Measurements from ENCODE around the gene SORBS1.
"Not testable (repeated sequence)": the region's sequence is repeated elsewhere in the genome, so short reads cannot be mapped to it uniquely, and the experiment has no call there.

The SORBS1 gene

GRCh38 chr10:95353123-95353522 is 208.0 kb downstream of the SORBS1 start:
- H3K4me3 ChIP-seq, result no peak overlapping the region
- H3K27ac ChIP-seq, result no peak overlapping the region
- peaks cover 100% of the 10 kb centered on the region for H3K36me3 ChIP-seq
- H3K9me3 ChIP-seq, result no peaks in the 10 kb centered on the region
- no peak overlapping the region for H3K4me2 ChIP-seq
- no peaks in the 10 kb centered on the region for H3K4me1 ChIP-seq
- H3K9ac ChIP-seq, result no peak overlapping the region
- H4K20me1 ChIP-seq, result peaks cover 76% of the 10 kb centered on the region
- H3K27me3 ChIP-seq, result no peaks in the 10 kb centered on the region
- TF ChIP-seq Cebpa-rat (IDR thresholded peaks at IDR 0.05), result no peak

- Histone ChIP-seq H3K27me3 (no peaks in the 10 kb centered on the region), H4K20me1 (peaks cover 74% of the 10 kb centered on the region), H3K4me2 (no peak overlapping the region), H3K4me1 (no peaks in the 10 kb centered on the region), H3K9me3 (no peaks in the 10 kb centered on the region), H3K9ac (no peak overlapping the region), H3K27ac (no peak overlapping the region), H3K36me3 (peaks cover 100% of the 10 kb centered on the region), H3K4me3 (no peak overlapping the region)
- no peak for TF ChIP-seq Cebpa-rat (IDR thresholded peaks at IDR 0.05)
These were observed 208.5 kb downstream of the SORBS1 start for GRCh38 chr10:95352684-95353083.

DNA sequence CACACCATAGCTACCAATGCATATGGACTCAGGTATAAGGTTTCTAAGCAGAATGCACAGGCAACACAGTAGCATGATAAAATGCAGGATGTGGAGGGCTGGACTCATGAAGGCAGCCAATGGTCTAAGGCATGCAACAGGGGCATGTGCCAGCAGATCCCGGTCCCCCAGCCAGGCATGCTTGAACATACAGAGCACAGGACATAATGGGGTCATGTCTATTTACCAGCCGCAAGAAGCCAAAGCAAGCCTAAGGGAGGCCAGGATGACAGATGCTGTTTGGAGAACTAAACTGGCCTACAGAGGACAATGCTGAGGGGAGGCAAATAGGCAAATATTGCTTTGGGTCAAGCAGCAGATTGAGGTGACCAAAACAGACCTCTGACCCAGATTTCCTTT is 210.3 kb downstream of the SORBS1 start:
- Histone ChIP-seq H3K27ac (no peak overlapping the region), H4K20me1 (peaks cover 69% of the 10 kb centered on the region)
- TF ChIP-seq Cebpa-rat (IDR thresholded peaks at IDR 0.05), result no peak

GRCh38 chr10:95350219-95350829 is 210.8 kb downstream of the SORBS1 start:
- Histone ChIP-seq H3K27me3 (no peaks in the 10 kb centered on the region), H3K4me2 (no peak overlapping the region), H3K27ac (no peak overlapping the region), H3K9ac (no peak overlapping the region), H3K4me1 (peaks cover 6% of the 10 kb centered on the region), H4K20me1 (peaks cover 69% of the 10 kb centered on the region), H3K9me3 (no peaks in the 10 kb centered on the region), H3K4me3 (no peak overlapping the region), H3K36me3 (peaks cover 100% of the 10 kb centered on the region)
- no peak for TF ChIP-seq Cebpa-rat (IDR thresholded peaks at IDR 0.05)

More for the DNA sequence above, 210.3 kb downstream of the SORBS1 start:
- Histone ChIP-seq H3K4me3 (no peak overlapping the region), H3K9me3 (no peaks in the 10 kb centered on the region), H3K9ac (no peak overlapping the region), H3K36me3 (peaks cover 100% of the 10 kb centered on the region), H3K4me2 (no peak overlapping the region), H3K4me1 (peaks cover 3% of the 10 kb centered on the region), H3K27me3 (no peaks in the 10 kb centered on the region)

DNA sequence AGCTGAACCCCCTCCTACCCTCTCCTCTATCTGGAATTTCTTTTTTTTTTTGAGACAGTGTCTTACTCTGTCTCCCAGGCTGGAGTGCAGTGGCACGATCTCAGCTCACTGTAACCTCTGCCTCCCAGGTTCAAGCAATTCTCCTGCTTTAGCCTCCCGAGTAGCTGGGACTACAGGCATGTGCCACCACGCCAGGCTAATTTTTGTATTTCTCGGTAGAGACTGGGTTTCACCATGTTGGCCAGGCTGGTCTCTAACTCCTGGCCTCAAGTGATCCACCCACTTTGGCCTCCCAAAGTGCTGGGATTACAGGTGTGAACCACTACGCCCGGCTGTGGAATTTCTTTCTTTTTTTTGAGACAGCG is 213.8 kb downstream of the SORBS1 start:
- not testable (repeated sequence) for H3K4me2 ChIP-seq, H3K9me3 ChIP-seq, H3K9ac ChIP-seq, H3K4me1 ChIP-seq, H3K27me3 ChIP-seq, H3K4me3 ChIP-seq, H3K27ac ChIP-seq
- H4K20me1 ChIP-seq, result peaks cover 56% of the 10 kb centered on the region
- peaks cover 98% of the 10 kb centered on the region for H3K36me3 ChIP-seq

DNA sequence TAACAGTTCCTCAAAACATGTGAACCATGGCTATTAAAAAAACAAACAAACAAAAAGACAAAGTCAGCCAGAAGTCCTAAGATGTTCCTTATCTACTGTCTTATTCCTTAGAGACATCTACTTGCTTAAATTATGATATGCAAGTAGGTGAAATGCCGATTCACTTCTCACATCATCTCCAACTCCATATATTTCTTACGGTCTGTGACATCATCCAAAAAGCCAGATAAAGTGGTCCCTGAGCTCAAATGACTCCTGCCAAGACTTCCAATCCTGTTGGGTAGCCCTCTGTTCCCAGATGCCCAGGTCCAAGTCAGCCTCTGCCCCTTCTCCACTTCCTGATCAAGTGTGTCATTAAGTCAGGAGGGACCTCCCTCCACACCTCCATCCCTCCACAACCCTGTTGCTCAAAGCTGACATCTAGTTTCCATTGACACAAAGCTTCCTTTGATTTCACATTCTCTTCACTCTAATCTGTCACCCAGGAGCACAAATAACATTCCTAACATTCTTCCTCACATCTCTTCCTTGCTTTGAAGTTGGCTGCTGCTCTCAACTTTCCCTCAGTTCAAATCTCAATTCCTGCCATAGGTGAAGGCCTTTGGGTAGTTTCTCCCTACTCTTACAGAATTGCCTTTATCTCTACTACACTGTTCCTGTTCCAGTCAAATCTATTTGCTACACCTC is 214.3 kb downstream of the SORBS1 start:
- Histone ChIP-seq H3K9me3 (no peaks in the 10 kb centered on the region), H3K27me3 (no peaks in the 10 kb centered on the region), H3K9ac (no peak overlapping the region), H3K4me2 (no peak overlapping the region), H4K20me1 (peaks cover 50% of the 10 kb centered on the region), H3K36me3 (peaks cover 98% of the 10 kb centered on the region), H3K4me3 (no peak overlapping the region), H3K27ac (no peak overlapping the region), H3K4me1 (peaks cover 6% of the 10 kb centered on the region)
- TF ChIP-seq Cebpa-rat (IDR thresholded peaks at IDR 0.05), result no peak

DNA sequence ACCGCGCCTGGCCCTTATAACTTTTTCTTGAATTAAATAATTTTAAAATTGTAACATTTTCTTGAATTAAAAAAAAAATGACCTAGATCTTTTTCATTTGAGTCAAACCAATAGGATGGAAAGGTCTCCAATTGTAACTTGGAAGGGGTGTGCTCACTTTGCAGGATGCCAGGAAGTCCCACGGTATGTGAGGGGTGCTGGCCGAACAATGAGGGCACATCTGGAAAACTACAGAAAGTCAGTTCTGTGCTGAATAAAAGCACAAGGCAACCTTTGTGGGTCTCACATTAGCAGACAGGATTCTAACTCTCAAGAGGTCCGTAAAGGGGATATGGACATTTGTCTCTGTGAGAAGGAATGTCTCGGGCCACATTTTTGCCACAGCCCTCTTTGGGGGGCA is 217.6 kb downstream of the SORBS1 start:
- peaks cover 6% of the 10 kb centered on the region for H3K4me1 ChIP-seq
- H3K27ac ChIP-seq, result no peak overlapping the region
- H3K4me3 ChIP-seq, result no peak overlapping the region
- H3K9ac ChIP-seq, result no peak overlapping the region
- TF ChIP-seq Cebpa-rat (IDR thresholded peaks at IDR 0.05), result no peak
- no peaks in the 10 kb centered on the region for H3K9me3 ChIP-seq
- no peaks in the 10 kb centered on the region for H3K27me3 ChIP-seq
- H3K36me3 ChIP-seq, result peaks cover 98% of the 10 kb centered on the region
- H4K20me1 ChIP-seq, result peaks cover 34% of the 10 kb centered on the region
- H3K4me2 ChIP-seq, result no peak overlapping the region

GRCh38 chr10:95341716-95342130 is 219.4 kb downstream of the SORBS1 start:
- no peaks in the 10 kb centered on the region for H3K27me3 ChIP-seq
- H3K4me1 ChIP-seq, result peaks cover 6% of the 10 kb centered on the region
- H3K36me3 ChIP-seq, result peaks cover 98% of the 10 kb centered on the region
- H3K9me3 ChIP-seq, result no peaks in the 10 kb centered on the region
- H4K20me1 ChIP-seq, result peaks cover 38% of the 10 kb centered on the region
- H3K9ac ChIP-seq, result no peak overlapping the region
- no peak overlapping the region for H3K27ac ChIP-seq
- H3K4me2 ChIP-seq, result no peak overlapping the region
- no peak overlapping the region for H3K4me3 ChIP-seq
- no peak for TF ChIP-seq Cebpa-rat (IDR thresholded peaks at IDR 0.05)

DNA sequence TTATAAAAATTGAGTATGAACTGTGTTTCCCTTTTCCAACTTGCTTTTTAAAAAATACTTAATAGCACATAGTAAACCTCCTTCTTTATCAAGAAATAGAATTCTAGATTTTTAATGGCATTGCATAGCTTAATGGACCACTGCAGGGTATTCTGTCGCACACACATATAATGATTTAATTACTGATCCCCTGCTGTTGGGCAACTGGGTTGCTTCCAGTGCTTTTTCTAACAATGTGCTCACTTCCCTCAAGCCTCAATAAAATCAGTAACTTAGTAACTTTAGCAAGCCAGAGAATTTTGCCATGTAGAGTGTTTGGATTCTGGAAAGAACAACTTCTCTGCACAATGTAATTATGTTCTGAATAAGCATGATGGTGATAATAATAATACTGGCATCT is 221.3 kb downstream of the SORBS1 start:
- H3K9ac ChIP-seq, result no peak overlapping the region
- no peaks in the 10 kb centered on the region for H3K27me3 ChIP-seq
- peaks cover 44% of the 10 kb centered on the region for H4K20me1 ChIP-seq
- H3K9me3 ChIP-seq, result no peaks in the 10 kb centered on the region
- peaks cover 99% of the 10 kb centered on the region for H3K36me3 ChIP-seq
- no peak overlapping the region for H3K4me3 ChIP-seq
- H3K27ac ChIP-seq, result no peak overlapping the region
- TF ChIP-seq Cebpa-rat (IDR thresholded peaks at IDR 0.05), result no peak
- H3K4me1 ChIP-seq, result no peaks in the 10 kb centered on the region
- no peak overlapping the region for H3K4me2 ChIP-seq

GRCh38 chr10:95337423-95338160 is 223.6 kb downstream of the SORBS1 start:
- no peak overlapping the region for H3K4me3 ChIP-seq
- H3K27me3 ChIP-seq, result no peaks in the 10 kb centered on the region
- no peak overlapping the region for H3K27ac ChIP-seq
- H4K20me1 ChIP-seq, result peaks cover 52% of the 10 kb centered on the region
- H3K4me1 ChIP-seq, result no peaks in the 10 kb centered on the region
- no peak for TF ChIP-seq Cebpa-rat (IDR thresholded peaks at IDR 0.05)
- H3K9me3 ChIP-seq, result no peaks in the 10 kb centered on the region
- peaks cover 100% of the 10 kb centered on the region for H3K36me3 ChIP-seq
- no peak overlapping the region for H3K9ac ChIP-seq
- H3K4me2 ChIP-seq, result no peak overlapping the region
